Midbrain (tissue), 1 donor: ENCODE data around the gene SLC6A4.
"Not testable (repeated sequence)": the region's sequence is repeated elsewhere in the genome, so short reads cannot be mapped to it uniquely, and the experiment has no call there.

Experiments
- DNase-seq: peaks from one replicate; lab custom pipeline; 2025; lab: John Stamatoyannopoulos, UW

SLC6A4 gene

DNA sequence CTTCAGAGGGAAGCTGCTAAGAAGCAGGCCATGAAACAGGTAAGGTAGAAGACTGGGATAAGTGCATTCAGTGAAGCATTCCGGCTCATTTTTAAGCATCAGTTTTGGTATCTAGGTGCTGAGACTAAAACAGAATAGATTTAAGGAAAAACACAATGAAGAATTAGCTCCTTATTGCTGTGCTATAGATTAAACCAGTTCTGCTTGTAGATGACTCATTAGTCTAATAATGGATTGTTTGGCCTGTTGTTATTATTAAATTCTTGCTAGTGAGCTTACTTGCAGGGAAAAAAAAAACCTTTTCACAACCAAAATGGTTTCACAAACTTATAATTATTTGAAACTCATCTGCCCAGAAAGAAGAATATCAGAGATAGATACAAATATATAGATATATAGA is 62.9 kb downstream of the SLC6A4 start:
- DNase-seq: no peak

DNA sequence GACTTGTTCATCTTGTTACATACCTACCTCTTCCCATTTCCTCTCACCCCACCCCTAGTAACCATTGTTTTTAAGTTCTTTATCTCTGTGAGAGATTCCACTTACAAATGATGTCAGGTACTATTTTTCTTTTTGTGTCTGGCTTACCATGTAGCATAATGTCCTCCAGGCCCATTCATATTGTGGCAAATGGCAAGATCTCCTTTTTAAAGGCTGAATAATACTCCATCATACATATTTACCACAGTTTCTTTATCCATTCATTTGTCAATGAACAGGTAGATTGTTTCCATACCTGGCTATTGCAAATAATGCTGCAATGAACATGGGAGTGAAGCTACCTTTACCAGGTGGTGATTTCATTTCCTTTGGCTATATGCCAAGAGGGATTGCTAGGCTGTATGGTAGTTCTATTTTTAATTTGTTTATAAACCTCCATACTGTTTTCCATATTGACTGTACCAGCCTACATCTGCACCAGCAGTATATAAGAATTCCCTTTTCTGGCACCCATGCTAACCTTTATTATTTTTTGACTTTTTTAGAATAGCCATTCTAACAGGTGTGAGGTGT is 65.0 kb downstream of the SLC6A4 start:
- no peak for DNase-seq

DNA sequence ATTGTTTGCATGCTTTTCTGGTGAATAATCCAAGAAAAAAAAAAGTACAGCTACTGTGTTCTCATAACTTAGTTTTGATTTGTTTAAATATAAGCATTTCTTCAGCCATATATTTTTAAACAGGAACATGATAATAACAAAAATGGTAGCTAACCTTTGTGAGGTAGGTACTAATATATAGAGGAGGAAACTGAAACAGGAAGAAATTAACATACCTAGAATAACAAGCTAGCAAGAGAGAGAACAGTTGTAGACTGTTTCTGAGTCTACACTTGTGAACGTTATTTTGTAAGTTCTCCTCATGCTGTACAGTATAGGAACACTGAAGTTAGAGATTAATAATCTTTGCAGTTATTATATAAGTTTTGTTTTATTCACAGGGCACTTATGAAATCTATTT is 69.5 kb downstream of the SLC6A4 start:
- DNase-seq: no peak

DNA sequence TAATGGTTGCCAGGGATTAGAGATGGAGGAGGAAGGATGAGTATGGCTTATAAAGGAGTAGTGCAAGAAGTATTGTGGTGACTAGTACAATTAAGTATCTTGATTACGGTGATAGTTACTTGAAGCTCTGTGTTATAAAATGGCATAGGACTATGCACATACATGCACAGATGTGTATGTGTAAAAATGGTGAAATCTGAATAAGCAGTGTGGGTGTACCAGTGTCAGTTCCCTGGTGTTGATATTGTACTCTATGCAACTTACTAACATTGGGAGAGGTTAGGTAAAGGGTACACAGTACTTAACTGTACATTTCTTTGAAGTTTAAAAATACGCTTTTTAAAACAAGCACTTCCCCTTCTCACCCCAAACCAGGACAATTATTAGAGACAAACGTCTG is 70.3 kb downstream of the SLC6A4 start:
- no peak for DNase-seq

DNA sequence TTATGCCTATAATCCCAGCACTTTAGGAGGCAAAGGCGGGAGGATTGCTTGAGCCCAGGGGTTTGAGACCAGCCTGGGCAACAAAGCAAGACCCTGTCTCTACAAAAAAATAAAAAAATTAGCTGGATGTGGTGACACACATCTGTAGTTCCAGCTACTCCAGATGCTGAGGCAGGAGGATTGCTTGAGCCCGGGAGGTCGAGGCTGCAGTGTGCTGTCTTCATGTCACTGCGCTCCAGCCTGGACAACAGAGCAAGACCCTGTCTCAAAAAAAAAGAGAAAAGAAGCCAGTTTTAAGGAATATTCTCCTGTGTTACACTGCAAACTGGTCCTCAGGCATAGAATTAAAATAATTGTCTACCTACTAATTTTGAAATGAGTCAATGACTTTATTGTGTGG is 71.0 kb downstream of the SLC6A4 start:
- DNase-seq: no peak

DNA sequence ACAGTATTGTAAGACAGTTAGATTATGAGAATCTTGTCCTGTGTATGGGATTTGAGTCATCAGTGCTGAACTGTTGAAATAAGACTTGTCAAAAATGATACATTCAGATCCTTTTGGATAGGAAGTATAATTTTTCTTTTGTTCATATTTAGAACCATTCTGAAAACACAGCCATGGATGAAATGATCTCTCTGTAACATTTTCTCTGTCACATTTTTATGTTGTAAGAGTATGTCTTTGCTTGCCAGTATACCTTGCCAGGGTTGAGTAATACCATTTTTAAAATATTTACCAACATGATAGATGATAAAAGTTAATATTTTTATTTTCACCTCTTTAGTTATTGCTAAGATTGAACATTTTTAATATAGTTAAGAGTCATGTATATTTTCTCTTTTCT is 73.9 kb downstream of the SLC6A4 start:
- DNase-seq: no peak

DNA sequence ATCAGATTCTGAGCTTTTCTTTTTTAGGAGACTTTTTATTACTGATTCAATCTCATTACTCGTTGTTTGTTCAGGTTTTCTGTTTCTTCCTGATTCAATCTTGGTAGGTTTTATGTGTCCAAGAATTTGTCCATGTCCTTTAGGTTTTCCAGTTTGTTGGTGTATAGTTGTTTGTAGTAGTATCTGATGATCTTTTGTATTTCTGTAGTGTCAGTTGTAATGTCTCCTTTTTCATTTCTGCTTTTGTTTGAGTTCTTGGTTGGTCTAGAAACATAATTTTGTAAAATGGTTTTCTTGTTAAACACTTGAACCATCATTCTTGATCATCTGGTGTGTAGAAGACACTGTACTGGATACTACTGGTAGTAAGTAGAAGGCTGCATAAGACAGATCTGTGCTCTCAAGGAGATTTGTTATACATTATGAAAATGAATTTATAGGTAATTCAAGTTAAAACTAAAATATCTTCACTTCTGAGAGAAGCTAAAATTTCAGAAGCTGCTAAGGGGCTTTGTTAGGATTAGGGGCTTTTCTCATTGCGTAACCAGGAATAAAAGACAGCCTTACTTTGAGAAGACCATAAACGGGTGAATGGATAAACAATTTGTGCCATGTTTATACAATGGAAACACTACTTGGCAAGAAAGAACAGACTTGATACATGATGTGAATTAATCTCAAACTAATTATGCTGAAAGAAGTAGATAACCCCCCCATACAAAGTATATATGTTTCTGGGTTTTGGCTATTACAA is 74.9 kb downstream of the SLC6A4 start:
- no peak for DNase-seq

DNA sequence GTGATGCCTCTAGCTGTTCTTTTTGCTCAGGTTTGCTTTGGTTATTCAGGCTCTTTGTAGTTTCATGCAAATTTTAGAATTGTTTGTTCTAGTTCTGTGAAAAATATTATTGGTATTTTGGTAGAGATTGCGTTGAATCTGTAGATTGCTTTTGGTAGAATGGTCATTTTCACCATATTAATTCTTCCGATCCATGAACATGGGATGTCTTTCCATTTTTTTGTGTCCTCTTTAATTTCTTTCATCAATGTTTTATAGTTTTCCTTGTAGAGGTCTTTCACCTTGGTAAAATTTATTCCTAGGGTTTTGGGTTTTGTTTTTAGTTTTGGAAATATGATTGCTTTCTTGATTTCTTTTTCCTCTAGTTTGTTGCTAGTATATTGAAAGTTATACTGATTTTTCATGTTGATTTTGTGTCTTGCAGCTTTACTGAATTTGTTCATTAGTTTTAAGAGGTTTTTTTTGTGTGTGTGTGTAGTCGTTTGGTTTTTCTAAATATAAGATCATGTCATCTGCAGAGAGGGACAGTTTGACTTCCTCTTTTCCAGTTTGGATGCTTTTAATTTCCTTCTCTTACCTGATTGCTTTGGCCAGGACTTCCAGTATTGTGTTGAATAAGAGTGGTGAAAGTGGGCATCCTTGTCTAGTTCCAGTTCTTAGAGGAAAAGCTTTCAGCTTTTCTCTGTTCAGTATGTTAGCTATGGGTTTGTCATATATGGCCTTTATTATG is 76.4 kb downstream of the SLC6A4 start:
- no peak for DNase-seq

DNA sequence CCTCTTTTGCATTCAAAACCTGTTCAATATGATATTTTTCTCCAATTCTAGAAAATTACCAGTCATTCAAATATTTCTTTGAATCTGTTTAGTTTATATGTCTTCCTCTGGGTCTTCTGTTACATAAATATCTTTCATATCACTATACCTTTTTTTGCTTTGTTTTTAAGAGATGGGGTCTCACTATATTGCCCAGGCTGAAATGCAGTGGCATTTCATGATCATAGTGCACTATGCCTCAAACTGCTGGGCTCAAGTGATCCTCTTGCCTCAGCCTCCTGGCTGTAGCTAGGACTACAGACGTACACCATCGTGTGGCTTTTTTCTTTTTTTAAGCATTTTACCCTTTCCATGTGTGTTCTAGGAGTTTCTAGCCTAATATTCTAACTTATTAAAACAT is 80.1 kb downstream of the SLC6A4 start:
- no peak for DNase-seq

DNA sequence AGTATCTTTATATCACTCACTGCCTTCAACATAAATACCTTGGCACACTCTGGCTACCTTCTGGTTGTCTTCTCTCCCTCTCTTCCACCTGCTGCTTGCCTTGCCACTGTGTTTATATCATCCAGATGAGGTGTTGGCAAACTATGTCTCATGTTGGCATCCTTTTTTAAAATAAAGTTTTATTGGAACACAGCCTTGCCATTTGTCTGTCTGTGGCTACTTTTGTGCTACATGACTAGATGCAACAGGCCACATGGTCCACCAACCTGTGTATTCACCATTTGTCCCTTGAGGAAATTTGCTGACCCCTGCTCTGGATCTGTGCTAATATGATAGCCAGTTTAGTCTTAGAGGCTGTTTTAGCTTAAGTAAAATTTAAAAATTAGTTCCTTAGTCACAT is 82.0 kb downstream of the SLC6A4 start:
- DNase-seq: no peak

DNA sequence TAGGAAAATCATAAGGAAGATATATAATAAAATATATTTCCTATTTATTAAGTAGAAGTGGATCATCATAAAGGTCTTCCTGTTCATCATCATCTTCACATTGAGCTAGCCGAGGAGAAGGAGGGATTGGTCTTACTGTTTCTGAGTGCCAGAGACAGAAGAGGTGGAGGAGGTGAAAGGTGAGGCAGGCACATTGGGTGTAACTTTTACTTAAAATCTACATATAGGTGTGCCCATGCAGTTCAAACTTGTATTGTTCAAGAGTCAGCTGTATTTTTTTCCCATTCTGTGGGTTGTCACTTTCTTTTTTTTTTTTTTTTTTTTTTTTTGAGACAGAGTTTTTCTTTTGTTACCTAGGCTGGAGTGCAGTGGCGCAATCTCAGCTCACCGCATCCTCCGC is 84.0 kb downstream of the SLC6A4 start:
- DNase-seq: no peak

DNA sequence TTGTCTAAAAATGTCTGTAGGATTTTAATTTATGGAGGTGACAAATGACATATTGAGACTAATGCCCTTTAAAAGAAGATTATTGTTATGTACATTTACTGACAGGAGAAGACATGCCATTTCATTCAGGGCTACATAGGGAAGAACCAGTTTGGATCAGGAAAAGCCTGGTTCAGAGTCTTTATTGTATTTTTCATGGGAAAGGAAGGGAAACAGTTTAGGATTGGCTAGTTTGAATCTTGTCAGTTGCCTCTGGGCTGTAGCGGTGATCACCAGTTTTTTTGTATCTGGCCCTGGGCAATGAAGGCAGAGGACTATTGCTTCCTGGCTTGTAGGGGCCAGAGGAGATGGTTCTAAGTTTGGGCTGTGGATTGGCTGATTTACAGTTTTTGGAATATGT is 87.1 kb downstream of the SLC6A4 start:
- DNase-seq: no peak

DNA sequence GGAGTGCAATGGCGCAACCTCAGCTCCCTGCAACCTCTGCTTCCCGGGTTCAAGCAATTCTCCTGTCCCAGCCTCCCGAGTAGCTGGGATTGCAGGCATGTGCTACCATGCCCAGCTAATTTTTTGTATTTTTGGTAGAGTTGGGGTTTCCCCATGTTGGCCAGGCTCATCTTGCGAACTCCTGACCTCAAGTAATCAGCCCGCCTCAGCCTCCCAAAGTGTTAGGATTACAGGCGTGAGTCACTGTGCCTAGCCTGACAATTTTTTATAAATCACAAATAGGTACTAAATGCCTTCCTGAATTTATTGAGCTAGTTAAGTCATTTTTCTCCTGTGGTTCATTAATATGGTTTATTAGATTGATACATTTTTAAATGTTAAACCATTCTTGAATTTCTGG is 87.6 kb downstream of the SLC6A4 start:
- DNase-seq: not testable (repeated sequence)
